Ovary (tissue), 3 donors: ENCODE data around the gene MTFR2.

ENCODE experiments used
- CTCF ChIP-seq, 3 donors: fragments of 450-650 bp in 2 of 3; fragments of 200-600 bp in 1 of 3; IDR thresholded peaks; one replicate each; pipeline versions ENCODE4 v1.5.1 to v1.8.0; 2016 to 2022; ENCODE audit warnings: antibody characterized with exemption in 3 of 3, mild to moderate bottlenecking in 1 of 3
- EP300 ChIP-seq: sonication (generic); formaldehyde crosslinking; IDR thresholded peaks from one replicate; pipeline ENCODE4 v1.6.1; 2017; ENCODE audit warnings: antibody characterized with exemption
- POLR2A ChIP-seq: fragments of 450-650 bp; IDR thresholded peaks from one replicate; pipeline ENCODE4 v1.6.1; 2017; ENCODE audit warnings: antibody characterized with exemption, mild to moderate bottlenecking, moderate library complexity
- donor health status: DM: no; HTN: no; CAD: no.

- no peak for TF ChIP-seq CTCF (IDR thresholded peaks at IDR 0.05)
- no peak for TF ChIP-seq EP300
- TF ChIP-seq POLR2A: no peak
Observed at GRCh38 chr6:136192902-136193301, 57.2 kb downstream of the MTFR2 start.
